HEK293 (cell line): Measurements from ENCODE around the gene GRB10.

ENCODE experiments used
- CTCF ChIA-PET: fragments of 350-600 bp; formaldehyde crosslinking; extraction: SDS; loops from one replicate; lab custom pipeline; 2021; ENCODE audit warnings: antibody characterized with exemption; lab: Yijun Ruan, JAX
- POLR2A ChIA-PET: fragments of 300-600 bp; formaldehyde crosslinking; extraction: SDS; loops from one replicate; lab custom pipeline; 2020; ENCODE audit warnings: antibody characterized with exemption, inconsistent platforms; lab: Yijun Ruan, JAX
- H3K27ac ChIP-seq: fragments of 200-500 bp; sonication (Bioruptor generic); 2 replicates; pipeline ENCODE4 v1.5.1; 2014; ENCODE audit warnings: low read depth, low read length, control low read depth, inconsistent platforms; ENCODE audit errors: extremely low read depth
- H3K36me3 ChIP-seq, 2 experiments: fragments of 200-500 bp in 1 of 2; sonication (Bioruptor generic) in 1 of 2; 1 replicate in 1 of 2; 2 replicates in 1 of 2; pipeline ENCODE4 v1.5.1; 2014 to 2017; ENCODE audit warnings: inconsistent platforms in 2 of 2, low read length in 2 of 2; ENCODE audit not compliant: control insufficient read depth in 2 of 2, insufficient read depth in 1 of 2
- H3K4me1 ChIP-seq: fragments of 200-500 bp; sonication (Bioruptor generic); 2 replicates; pipeline ENCODE4 v1.5.1; 2014; ENCODE audit warnings: mild to moderate bottlenecking, low read length, inconsistent platforms; ENCODE audit not compliant: control insufficient read depth, insufficient read depth
- H3K4me3 ChIP-seq: 2 replicates; pipeline ENCODE4 v1.5.1; 2011; ENCODE audit warnings: low read depth, mild to moderate bottlenecking, control low read depth, low read length, moderate library complexity
- H3K9me3 ChIP-seq: fragments of 200-500 bp; sonication (Bioruptor generic); 2 replicates; pipeline ENCODE4 v1.5.1; 2014; ENCODE audit warnings: low read depth, low read length, inconsistent platforms; ENCODE audit not compliant: control insufficient read depth, insufficient read depth
- FEZF1 ChIP-seq: fragments of 450-650 bp; formaldehyde crosslinking; IDR thresholded peaks from 2 replicates; pipeline ENCODE4 v1.5.1; 2016; ENCODE audit warnings: missing biosample characterization, missing genetic modification characterization
- HOXD13 ChIP-seq: sonication (generic); formaldehyde crosslinking; IDR thresholded peaks from 2 replicates; pipeline ENCODE4 v1.8.0; 2022; ENCODE audit warnings: missing genetic modification reagents, borderline replicate concordance
- MZF1 ChIP-seq: fragments of 450-650 bp; formaldehyde crosslinking; IDR thresholded peaks from 2 replicates; pipeline ENCODE4 v1.5.1; 2017; ENCODE audit warnings: missing biosample characterization, missing genetic modification characterization, borderline replicate concordance
- PRDM2 ChIP-seq: fragments of 450-650 bp; formaldehyde crosslinking; IDR thresholded peaks from 2 replicates; pipeline ENCODE4 v1.5.1; 2016; ENCODE audit warnings: missing biosample characterization, missing genetic modification characterization, borderline replicate concordance
- SP3 ChIP-seq: fragments of 450-650 bp; formaldehyde crosslinking; IDR thresholded peaks from 2 replicates; pipeline ENCODE4 v1.5.1; 2016; ENCODE audit warnings: missing biosample characterization, missing genetic modification characterization
- ZBTB6 ChIP-seq: fragments of 450-650 bp; formaldehyde crosslinking; IDR thresholded peaks from 2 replicates; pipeline ENCODE4 v1.5.1; 2017; ENCODE audit warnings: missing biosample characterization, missing genetic modification characterization
- ZFP3 ChIP-seq: fragments of 450-650 bp; formaldehyde crosslinking; IDR thresholded peaks from 2 replicates; pipeline ENCODE4 v1.5.1; 2016; ENCODE audit warnings: low read depth, missing biosample characterization, missing genetic modification characterization
- ZNF16 ChIP-seq: fragments of 450-650 bp; formaldehyde crosslinking; IDR thresholded peaks from 2 replicates; pipeline ENCODE4 v1.5.1; 2016; ENCODE audit warnings: low read depth, missing biosample characterization, missing genetic modification characterization
- ZNF175 ChIP-seq: fragments of 450-650 bp; formaldehyde crosslinking; IDR thresholded peaks from 2 replicates; pipeline ENCODE4 v1.5.1; 2016; ENCODE audit warnings: missing biosample characterization, missing genetic modification characterization
- ZNF2 ChIP-seq: fragments of 450-650 bp; formaldehyde crosslinking; IDR thresholded peaks from 2 replicates; pipeline ENCODE4 v1.5.1; 2016; ENCODE audit warnings: missing biosample characterization, missing genetic modification characterization
- ZNF214 ChIP-seq: fragments of 450-650 bp; formaldehyde crosslinking; IDR thresholded peaks from 2 replicates; pipeline ENCODE4 v1.5.1; 2017; ENCODE audit warnings: missing biosample characterization, mild to moderate bottlenecking, missing genetic modification characterization, borderline replicate concordance
- ZNF280C ChIP-seq: fragments of 450-650 bp; formaldehyde crosslinking; IDR thresholded peaks from 2 replicates; pipeline ENCODE4 v1.5.1; 2016; ENCODE audit warnings: missing biosample characterization, missing genetic modification characterization
- ZNF335 ChIP-seq: fragments of 450-650 bp; formaldehyde crosslinking; conservative IDR thresholded peaks from 2 replicates; pipeline ENCODE4 v1.5.1; 2016; ENCODE audit warnings: missing biosample characterization, missing genetic modification characterization
- ZNF37A ChIP-seq: fragments of 450-650 bp; IDR thresholded peaks from 2 replicates; pipeline ENCODE4 v1.5.1; 2018; ENCODE audit warnings: missing biosample characterization, missing genetic modification characterization
- ZNF560 ChIP-seq: fragments of 450-650 bp; formaldehyde crosslinking; IDR thresholded peaks from 2 replicates; pipeline ENCODE4 v1.5.1; 2017; ENCODE audit warnings: missing biosample characterization, missing genetic modification characterization, borderline replicate concordance
- ZNF600 ChIP-seq: fragments of 450-650 bp; formaldehyde crosslinking; IDR thresholded peaks from 2 replicates; pipeline ENCODE4 v1.5.1; 2016; ENCODE audit warnings: missing biosample characterization, missing genetic modification characterization
- ZNF624 ChIP-seq: fragments of 450-650 bp; formaldehyde crosslinking; IDR thresholded peaks from 2 replicates; pipeline ENCODE4 v1.5.1; 2017; ENCODE audit warnings: missing biosample characterization, missing genetic modification characterization
- ZNF664 ChIP-seq: fragments of 450-650 bp; formaldehyde crosslinking; IDR thresholded peaks from 2 replicates; pipeline ENCODE4 v1.5.1; 2016; ENCODE audit warnings: missing biosample characterization, missing genetic modification characterization
- ZNF670 ChIP-seq: fragments of 450-650 bp; formaldehyde crosslinking; IDR thresholded peaks from 2 replicates; pipeline ENCODE4 v1.5.1; 2016; ENCODE audit warnings: missing biosample characterization, missing genetic modification characterization, low read depth
- ZNF677 ChIP-seq: fragments of 450-650 bp; IDR thresholded peaks from 2 replicates; pipeline ENCODE4 v1.5.0; 2018; ENCODE audit warnings: missing biosample characterization, mild to moderate bottlenecking, missing genetic modification characterization, moderate library complexity
- ZNF837 ChIP-seq: fragments of 450-650 bp; formaldehyde crosslinking; IDR thresholded peaks from 2 replicates; pipeline ENCODE4 v1.5.1; 2016; ENCODE audit warnings: missing biosample characterization, missing genetic modification characterization
- ZSCAN23 ChIP-seq: fragments of 450-650 bp; formaldehyde crosslinking; IDR thresholded peaks from 2 replicates; pipeline ENCODE4 v1.5.1; 2016; ENCODE audit warnings: missing biosample characterization, missing genetic modification characterization
- TF ChIP-seq, protein P1 (sequence below): fragments of 450-650 bp; formaldehyde crosslinking; IDR thresholded peaks from 2 replicates; pipeline ENCODE4 v1.5.1; 2017; ENCODE audit warnings: missing biosample characterization, missing genetic modification characterization
- TF ChIP-seq, protein P2 (sequence below): fragments of 450-650 bp; IDR thresholded peaks from 2 replicates; pipeline ENCODE4 v1.5.1; 2018; ENCODE audit warnings: missing biosample characterization, mild to moderate bottlenecking, missing genetic modification characterization

Gene GRB10

GRCh38 chr7:50543776-50544442, 238.8 kb downstream of the GRB10 start (continued):
- TF ChIP-seq, protein P1, sequence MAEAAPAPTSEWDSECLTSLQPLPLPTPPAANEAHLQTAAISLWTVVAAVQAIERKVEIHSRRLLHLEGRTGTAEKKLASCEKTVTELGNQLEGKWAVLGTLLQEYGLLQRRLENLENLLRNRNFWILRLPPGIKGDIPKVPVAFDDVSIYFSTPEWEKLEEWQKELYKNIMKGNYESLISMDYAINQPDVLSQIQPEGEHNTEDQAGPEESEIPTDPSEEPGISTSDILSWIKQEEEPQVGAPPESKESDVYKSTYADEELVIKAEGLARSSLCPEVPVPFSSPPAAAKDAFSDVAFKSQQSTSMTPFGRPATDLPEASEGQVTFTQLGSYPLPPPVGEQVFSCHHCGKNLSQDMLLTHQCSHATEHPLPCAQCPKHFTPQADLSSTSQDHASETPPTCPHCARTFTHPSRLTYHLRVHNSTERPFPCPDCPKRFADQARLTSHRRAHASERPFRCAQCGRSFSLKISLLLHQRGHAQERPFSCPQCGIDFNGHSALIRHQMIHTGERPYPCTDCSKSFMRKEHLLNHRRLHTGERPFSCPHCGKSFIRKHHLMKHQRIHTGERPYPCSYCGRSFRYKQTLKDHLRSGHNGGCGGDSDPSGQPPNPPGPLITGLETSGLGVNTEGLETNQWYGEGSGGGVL (tag by site-specific recombination), result no peak
- no peak for TF ChIP-seq MZF1
- no peak for TF ChIP-seq ZNF335 (tag by site-specific recombination)
- TF ChIP-seq ZNF2 (tag by site-specific recombination), result no peak
- no peak for TF ChIP-seq ZNF214 (tag by site-specific recombination)
- TF ChIP-seq ZNF37A (tag by site-specific recombination), result no peak
- TF ChIP-seq PRDM2 (tag by site-specific recombination), result no peak
- no peak for TF ChIP-seq FEZF1 (tag by site-specific recombination)
- no peak for TF ChIP-seq ZNF677 (tag by site-specific recombination)
- no peak for TF ChIP-seq ZBTB6 (tag by site-specific recombination)
- TF ChIP-seq ZNF837 (tag by site-specific recombination), result no peak

DNA sequence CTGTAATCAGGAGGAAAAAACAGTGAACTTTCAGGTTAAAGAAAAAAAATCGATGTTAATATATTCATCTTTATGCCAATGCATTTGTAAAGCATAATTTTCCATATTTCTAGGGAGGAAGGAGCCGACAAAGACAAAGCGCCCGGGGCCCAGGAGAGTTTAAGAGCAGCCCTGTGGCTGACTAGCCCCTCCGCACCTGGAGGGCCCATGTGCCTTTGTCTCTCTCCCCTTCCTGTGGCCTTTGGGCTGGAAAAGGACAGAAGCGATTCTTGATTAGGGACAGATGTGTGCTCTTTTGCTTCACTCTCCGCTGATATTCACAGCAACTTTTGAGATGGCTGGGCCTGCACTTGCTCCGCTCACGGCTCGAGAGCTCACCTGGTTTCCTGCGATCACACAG, 240.6 kb downstream of the GRB10 start:
- Histone ChIP-seq H3K27ac (no peak overlapping the region), H3K4me3 (no peak overlapping the region), H3K4me1 (no peaks in the 10 kb centered on the region), H3K36me3 (no peaks in the 10 kb centered on the region), H3K9me3 (no peaks in the 10 kb centered on the region)
- CTCF ChIA-PET, result no interaction called here
- POLR2A ChIA-PET, result no interaction called here
- TF ChIP-seq ZNF664 (tag by site-specific recombination), result no peak
- TF ChIP-seq ZNF624, result no peak
- TF ChIP-seq SP3, result no peak
- TF ChIP-seq ZNF280C (tag by site-specific recombination), result no peak
- TF ChIP-seq, protein P2, sequence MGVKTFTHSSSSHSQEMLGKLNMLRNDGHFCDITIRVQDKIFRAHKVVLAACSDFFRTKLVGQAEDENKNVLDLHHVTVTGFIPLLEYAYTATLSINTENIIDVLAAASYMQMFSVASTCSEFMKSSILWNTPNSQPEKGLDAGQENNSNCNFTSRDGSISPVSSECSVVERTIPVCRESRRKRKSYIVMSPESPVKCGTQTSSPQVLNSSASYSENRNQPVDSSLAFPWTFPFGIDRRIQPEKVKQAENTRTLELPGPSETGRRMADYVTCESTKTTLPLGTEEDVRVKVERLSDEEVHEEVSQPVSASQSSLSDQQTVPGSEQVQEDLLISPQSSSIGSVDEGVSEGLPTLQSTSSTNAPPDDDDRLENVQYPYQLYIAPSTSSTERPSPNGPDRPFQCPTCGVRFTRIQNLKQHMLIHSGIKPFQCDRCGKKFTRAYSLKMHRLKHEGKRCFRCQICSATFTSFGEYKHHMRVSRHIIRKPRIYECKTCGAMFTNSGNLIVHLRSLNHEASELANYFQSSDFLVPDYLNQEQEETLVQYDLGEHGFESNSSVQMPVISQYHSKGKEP (tag by site-specific recombination), result no peak
- no peak for TF ChIP-seq ZSCAN23 (tag by site-specific recombination)
- no peak for TF ChIP-seq ZNF560 (tag by site-specific recombination)
- no peak for TF ChIP-seq HOXD13 (CRISPR knock-in tag)
- no peak for TF ChIP-seq ZNF600
- TF ChIP-seq ZFP3 (tag by site-specific recombination), result no peak
- TF ChIP-seq ZNF175 (tag by site-specific recombination), result no peak
- no peak for TF ChIP-seq ZNF670 (tag by site-specific recombination)
- TF ChIP-seq ZNF16 (tag by site-specific recombination), result no peak
